Activated gamma-delta T cell treated with Interleukin-2 at 50 U/mL for 16 hours (primary cell): ENCODE results near the gene C3.
"Not testable (repeated sequence)": the region's sequence is repeated elsewhere in the genome, so short reads cannot be mapped to it uniquely, and the experiment has no call there.

Source experiments
- DNase-seq: peaks from one replicate; pipeline ENCODE4 v3.0.0-alpha.2; 2020

C3 gene

DNA sequence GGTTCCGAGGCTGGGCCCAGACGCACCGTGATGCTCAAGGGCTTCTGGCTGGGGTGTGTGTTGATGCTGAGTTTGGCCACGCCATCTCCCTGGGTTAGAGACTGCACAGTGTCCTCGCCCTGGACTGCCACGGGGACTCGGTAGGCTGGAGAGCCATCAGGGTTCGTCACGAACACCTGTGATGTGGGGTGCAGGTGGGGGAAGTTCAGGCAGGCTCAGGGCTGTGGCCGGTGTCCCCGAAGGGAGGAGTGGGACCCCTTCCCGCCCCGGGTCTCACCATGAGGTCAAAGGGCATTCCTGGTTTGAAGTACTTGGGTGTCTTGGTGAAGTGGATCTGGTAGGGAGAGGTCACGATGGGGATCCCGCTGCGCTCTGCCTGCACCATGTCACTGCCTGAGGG is 8.2 kb downstream of the C3 start:
- DNase-seq, result no peak

DNA sequence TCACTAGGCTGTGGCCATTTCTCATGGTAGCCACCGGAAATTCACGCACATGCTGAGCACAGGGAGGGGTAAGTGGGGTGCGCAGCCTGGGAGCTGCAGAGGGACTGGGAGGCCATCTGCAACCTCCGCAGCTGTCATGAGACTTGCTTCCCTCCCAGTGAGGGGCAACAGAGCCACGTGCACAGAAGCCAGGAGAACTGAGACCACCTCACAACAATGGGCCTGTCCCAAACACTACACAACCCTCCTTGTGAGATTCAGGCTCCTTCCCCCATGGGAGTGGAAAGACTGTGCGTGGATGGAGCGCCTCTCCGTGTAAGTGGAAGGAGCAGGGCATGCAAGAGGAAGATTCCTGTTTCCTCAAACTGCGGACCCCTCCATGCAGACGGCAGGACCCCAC is 8.8 kb downstream of the C3 start:
- no peak for DNase-seq

GRCh38 chr19:6711078-6711361 is 9.4 kb downstream of the C3 start:
- DNase-seq, result no peak

DNA sequence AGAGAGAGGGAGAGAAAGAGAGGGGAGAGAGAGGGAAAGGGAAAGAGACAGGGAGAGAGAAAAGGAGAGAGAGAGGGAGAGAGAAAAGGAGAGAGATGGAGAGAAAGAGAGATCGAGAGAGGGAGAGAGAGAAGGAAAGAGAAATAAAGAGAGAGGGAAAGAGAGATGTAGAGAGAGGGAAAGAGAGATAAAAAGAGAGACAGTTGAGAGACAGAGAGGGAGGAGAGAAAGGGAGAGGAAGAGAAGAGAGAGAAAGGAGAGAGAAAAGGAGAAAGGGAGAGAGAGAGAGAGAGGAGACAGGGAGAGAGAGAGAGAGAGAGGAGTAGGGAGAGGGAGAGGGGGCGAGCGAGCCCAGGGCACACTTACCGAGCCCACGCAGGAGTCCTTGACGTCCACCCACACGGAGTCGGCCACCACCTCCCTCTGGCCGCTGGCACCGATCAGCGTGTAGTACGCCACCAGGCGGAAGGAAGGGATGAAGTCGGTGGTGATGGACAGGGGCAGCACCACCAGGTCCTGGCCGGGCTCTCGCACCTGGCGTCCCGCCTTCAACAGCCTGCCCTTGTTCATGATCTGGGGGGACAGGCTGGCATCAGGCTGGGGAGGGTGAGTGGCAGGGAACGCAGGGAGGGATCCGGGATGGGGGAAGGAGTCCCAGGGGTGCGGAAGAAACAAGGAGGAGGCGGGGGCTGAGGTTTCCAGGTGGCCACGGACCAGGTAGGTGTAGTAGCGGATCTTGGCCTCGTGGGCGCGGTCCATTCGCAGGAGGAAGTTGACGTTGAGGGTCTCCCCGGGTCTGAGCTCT is 10.0 kb downstream of the C3 start:
- no peak for DNase-seq

DNA sequence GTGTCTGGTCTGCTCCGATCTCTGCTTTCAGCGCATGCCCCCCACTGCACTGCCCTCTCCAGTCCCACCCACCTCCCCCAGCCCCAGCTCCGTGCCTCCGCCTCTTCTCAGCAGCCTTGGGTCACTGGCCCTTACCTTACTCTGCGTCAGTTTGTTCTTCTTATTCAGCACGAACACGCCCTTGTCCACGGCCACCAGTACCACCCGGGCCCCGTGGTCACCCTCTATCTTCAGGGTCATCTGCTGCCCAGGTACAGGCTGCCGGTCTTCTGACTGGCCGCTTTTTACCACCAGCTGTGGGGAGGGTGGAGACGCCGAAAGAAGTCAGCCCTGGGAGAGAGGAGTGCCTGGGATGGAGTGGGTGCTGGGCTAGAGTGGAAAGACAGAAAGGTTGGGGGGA is 10.9 kb downstream of the C3 start:
- no peak for DNase-seq

DNA sequence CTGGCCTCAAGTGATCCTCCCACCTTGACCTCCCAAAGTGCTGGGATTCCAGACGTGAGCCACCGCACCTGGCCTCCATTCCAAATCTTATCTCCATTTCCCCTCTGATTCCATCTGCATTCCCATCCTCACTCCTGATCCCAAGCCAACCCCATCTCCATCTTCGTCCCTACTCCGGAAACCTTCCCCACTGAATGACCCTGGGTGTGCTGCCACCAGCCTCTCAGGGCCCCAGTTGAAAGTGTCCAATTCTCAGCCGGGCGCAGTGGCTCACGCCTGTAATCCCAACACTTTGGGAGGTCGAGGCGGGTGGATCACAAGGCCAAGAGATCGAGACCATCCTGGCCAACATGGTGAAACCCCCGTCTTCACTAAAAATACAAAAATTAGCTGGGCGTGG is 11.5 kb downstream of the C3 start:
- not testable (repeated sequence) for DNase-seq

DNA sequence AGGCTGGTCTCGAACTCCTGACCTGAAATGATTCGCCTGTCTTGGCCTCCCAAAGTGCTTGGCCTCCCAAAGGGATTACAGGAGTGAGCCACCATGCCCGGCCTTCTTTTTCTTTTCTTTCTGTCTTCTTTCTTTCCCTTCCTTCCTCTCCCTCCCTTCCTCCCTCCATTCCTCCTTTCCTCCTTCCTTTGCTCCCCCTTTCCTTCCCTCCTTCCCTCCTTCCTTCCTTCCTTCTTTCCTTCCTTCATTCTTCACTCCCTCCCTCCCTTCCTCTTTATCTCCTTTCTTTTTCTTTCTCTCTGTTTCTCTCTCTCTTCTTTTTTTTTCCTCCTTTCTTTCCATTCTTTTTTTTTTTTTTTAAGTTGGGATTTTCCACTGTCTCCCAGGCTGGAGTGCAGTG is 12.1 kb downstream of the C3 start:
- no peak for DNase-seq

GRCh38 chr19:6707658-6708018 is 12.8 kb downstream of the C3 start:
- no peak for DNase-seq

DNA sequence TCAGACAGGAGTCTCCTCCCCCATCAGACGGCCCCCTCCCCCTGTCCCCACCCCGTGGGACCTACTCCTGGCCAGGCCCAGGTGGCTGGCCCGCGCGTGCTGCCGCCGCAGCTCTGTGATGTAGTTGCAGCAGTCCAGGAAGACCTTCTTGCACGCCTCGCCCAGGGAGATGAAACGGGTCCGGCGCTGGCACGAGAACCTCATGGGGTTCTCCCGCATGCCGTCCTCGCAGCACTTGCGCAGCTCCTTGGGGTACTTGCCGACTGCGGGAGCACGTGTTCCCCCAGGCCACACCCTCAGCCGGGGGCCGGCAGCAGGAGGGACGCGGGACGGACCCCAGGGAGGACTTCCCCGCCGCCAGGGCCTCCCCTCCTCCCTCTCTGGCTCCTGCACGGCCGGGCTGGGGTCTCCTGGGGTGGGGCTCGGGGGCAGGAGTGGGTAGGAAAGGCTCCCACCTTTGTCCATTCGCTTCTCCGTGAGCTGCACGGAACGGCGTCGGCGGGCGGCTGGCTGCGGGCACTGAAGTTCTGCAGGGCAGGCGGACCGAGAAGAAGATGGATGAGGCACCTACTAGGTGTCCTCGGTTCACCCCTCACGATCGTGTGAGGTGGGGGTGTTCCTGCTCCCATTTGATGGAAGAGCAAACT is 13.3 kb downstream of the C3 start:
- no peak for DNase-seq

- no peak for DNase-seq
Measured at GRCh38 chr19:6706633-6706958, 13.9 kb downstream of the C3 start.

GRCh38 chr19:6705931-6706632 is 14.4 kb downstream of the C3 start:
- DNase-seq, result no peak

- no peak for DNase-seq
Measured at GRCh38 chr19:6700586-6701316, 19.7 kb downstream of the C3 start.

DNA sequence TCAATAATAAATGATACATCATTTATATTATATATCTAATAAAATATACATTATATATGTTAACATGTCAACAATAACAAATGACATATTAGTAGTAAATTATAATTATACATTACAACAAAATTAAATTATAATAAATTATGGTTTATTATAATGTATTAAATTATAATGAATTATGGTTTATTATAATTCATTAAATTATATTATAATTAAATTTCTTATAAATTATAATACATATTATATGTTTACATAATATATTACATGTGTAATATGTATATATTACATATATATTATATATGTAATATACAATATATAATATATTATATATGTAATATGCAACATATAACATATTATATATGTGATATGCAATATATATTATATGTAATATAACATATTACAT is 20.5 kb downstream of the C3 start:
- no peak for DNase-seq

DNA sequence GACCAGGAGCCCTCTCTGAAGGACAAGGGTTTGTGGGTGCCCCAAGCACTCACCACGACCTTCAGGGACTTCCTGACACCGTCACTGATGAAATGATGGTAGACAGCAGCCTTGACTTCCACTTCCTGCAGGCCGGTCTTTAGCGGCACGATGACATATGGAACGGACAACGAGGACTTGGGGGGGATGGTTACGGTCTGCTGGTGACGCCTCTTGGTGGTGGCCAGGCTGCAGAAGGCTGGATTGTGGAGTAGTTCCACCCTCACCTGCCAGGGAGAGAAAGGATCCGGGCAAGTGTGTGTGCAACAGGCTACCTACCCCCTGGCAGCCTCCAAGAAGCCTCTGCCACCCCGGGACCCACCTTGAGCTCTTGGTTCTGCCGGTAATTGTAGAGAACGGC is 23.2 kb downstream of the C3 start:
- no peak for DNase-seq

DNA sequence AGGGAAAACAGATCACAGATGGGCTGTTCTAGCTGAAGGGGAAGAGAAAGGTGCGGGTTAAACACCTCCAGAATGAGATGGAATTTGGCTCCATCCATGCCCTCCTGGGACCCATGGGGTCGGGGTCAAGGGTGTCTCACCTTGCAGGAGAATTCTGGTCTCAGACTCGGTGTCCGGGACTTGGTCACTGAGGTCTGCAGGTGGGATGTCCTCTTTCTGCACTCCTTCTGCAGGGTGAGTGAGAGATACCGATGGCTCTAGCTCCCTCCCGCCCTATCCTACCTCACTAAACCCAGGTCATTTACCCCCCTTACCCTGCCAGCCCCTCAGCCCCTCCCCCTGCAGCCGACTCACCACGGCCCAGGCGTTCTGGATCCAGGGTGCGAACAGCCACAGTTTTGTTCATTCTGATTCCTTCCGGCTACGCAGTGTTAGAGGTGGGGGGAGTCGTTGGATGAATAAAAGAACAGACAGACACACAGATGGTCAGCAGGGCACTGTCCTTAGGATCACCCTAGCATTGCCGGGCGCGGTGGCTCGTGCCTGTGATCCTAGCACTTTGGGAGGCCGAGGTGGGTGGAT is 24.1 kb downstream of the C3 start:
- no peak for DNase-seq

DNA sequence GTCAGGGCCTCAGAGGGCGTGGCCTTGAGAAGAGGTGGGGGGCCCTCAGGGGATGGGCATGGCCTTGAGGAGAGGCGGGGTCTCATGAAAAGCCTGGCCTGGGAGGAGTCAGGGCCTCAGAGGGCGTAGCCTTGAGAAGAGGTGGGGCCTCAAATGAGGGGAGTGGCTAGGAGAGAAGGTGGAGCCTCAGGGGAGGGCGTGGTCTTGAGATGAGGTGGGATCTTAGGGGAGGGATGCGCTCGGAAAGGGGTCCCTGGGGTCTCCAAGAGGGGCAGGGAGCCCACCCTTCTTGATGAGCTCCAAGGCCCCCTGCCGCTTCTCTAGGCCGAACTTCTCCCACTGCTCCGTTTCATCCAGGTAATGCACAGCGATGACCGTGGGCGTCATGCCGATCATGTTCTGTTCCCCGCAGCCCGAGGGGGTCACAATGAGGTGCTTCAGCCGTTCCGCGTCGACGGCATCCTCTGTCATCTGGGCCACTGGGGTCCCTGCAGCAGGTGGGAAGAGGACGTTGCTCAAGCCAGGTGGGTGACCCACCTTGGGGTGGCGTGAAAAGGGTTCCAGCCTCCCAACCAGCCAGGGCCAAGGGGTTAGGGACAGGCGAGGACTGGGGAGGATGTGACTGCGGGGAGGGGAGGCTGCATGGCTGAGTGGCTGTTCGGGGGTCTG is 26.2 kb downstream of the C3 start:
- no peak for DNase-seq

- no peak for DNase-seq
Measured at GRCh38 chr19:6693681-6694080, 26.8 kb downstream of the C3 start.

DNA sequence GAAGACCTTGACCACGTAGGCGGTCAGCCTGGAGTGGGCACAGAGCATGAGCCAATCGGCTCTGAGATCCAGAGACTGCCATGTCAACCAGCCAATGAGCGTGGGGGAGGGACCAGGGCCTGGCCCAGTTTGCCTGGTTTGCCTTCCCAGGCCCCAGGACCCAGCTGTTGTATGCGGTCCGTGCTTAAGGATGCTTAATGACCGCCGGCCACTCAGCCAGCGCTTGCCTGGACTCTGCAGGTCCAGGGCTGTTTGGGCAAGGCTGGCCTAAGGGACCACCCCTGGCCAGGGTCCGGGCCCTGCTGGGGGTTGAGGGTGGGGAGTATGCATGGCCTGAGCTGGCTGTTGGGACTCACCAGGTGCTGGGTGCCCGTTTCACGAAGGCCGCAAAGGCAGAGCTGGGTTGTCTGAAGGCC is 27.4 kb downstream of the C3 start:
- no peak for DNase-seq

DNA sequence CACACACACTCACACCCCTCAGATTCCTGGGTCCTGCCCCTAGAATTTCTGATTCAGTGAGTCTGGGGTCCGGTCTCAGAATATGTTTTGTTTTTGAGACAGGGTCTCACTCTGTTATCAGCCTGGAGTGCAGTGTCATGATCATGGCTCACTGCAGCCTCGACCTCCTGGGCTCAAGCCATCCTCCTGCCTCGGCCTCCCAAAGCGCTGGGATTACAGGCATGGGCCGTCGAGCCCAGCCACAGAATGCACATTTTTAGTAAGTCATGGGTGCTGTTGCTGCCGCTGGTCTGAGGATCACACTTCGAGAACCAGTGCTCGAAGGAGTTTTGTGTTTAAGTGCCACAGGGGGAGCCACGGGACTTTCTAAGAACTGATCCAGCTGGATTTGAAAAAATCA is 28.4 kb downstream of the C3 start:
- DNase-seq, result no peak

DNA sequence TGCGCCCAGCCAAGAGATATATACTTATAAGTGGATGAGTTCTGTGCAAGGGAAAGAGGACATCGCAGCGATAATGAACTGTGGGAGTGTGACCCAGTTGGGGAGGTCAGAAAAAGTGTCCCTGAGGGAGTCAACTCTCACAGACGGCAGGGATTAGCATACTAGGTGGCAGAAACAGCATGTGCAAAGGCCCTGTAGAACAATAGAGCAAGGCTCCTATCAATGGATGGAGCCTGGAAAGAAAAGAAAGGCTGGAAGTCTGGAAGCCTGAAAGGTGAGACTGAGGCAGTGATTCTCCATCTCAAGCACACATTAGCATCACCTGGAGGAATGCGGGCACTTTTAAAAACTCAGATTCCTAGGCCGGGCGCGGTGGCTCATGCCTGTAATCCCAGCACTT is 29.1 kb downstream of the C3 start:
- DNase-seq, result no peak

- no peak for DNase-seq
Measured at GRCh38 chr19:6690160-6690885, 30.1 kb downstream of the C3 start.

- no peak for DNase-seq
Measured at GRCh38 chr19:6687114-6687513, 33.3 kb downstream of the C3 start.
